ENCODE results near the gene ASTN1. TPM values are rescaled to one million over a fixed set of nuclear protein-coding genes. Genes with fewer than 3 reads are reported as not detected.
A peak's percentile ranks its signal among the peaks of the same experiment; 100 is the strongest.

Gene ASTN1
- total and polyA plus RNA-seq, 9 of the 15 experiments (the other 6 are each of a cell fraction or from before 2014, with no cell fraction given): 0.05 to 0.22 (median 0.18) TPM

DNA sequence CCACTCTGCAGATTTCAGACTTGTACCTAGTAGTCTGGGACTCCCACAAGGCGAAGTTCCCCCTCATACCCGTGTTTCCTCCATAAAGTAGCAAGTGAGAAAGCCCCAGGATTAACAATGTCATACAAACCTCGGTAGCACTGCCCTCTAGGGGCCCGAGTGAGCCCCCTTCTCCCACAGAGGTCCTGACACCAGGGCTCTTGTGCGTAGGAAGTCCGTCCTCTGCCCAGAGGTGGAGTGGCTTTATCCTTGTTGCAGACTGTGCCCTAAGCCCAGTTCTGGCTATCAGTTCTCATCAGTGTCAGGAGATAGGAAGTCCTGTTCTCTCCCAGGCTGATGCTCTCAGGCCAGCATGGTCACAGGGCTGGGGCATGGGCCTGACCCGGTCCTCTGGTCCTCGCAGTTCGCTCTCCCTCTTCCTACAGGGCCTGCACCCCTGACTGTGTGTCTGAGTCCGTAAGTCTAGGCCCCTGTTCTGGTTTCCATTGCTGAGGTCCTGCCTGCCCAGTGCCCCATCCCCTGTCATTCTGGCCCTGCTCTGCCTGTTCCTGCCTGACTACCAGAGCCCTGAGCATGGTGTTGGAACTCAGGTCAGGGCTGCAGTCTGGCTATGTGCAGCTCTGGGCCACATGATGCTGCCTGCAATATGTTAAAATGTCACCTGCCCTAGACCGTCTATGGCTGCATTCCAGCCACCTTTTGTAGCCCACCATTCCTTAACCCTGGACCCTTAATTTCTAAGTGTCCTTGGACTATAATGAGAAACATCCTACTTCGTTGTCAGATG is 285.6 kb downstream of the ASTN1 start (continued):
- TF ChIP-seq STAT6 (CRISPR knock-in tag; IDR thresholded peaks at IDR 0.05) (no peak), MYNN (IDR thresholded peaks at IDR 0.05) (0 out of 2 replicates have a peak, but pooled peaks have one; percentile 41), MYNN (CRISPR knock-in tag; IDR thresholded peaks at IDR 0.05) (no peak), SAFB2 (IDR thresholded peaks at IDR 0.05; ENCODE audit: borderline replicate concordance, low read depth, low read length, severe bottlenecking) (no peak), ZNF212 (CRISPR knock-in tag; IDR thresholded peaks at IDR 0.05) (no peak), MYBL2 (IDR thresholded peaks at IDR 0.05; ENCODE audit: low read depth) (no peak), MYBL2 (CRISPR knock-in tag; IDR thresholded peaks at IDR 0.05; ENCODE audit: borderline replicate concordance) (no peak), SMARCA4 (IDR thresholded peaks at IDR 0.05) (peak; percentile 34; the same call in 1 of the 2 replicates), GATAD2A (IDR thresholded peaks at IDR 0.05) (no peak)
- TF ChIP-seq, protein P1, sequence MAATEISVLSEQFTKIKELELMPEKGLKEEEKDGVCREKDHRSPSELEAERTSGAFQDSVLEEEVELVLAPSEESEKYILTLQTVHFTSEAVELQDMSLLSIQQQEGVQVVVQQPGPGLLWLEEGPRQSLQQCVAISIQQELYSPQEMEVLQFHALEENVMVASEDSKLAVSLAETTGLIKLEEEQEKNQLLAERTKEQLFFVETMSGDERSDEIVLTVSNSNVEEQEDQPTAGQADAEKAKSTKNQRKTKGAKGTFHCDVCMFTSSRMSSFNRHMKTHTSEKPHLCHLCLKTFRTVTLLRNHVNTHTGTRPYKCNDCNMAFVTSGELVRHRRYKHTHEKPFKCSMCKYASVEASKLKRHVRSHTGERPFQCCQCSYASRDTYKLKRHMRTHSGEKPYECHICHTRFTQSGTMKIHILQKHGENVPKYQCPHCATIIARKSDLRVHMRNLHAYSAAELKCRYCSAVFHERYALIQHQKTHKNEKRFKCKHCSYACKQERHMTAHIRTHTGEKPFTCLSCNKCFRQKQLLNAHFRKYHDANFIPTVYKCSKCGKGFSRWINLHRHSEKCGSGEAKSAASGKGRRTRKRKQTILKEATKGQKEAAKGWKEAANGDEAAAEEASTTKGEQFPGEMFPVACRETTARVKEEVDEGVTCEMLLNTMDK (IDR thresholded peaks at IDR 0.05; ENCODE audit: borderline replicate concordance, insufficient read depth, low read depth, low read length, poor library complexity, severe bottlenecking): peak; percentile 88
- TF ChIP-seq, protein P2, sequence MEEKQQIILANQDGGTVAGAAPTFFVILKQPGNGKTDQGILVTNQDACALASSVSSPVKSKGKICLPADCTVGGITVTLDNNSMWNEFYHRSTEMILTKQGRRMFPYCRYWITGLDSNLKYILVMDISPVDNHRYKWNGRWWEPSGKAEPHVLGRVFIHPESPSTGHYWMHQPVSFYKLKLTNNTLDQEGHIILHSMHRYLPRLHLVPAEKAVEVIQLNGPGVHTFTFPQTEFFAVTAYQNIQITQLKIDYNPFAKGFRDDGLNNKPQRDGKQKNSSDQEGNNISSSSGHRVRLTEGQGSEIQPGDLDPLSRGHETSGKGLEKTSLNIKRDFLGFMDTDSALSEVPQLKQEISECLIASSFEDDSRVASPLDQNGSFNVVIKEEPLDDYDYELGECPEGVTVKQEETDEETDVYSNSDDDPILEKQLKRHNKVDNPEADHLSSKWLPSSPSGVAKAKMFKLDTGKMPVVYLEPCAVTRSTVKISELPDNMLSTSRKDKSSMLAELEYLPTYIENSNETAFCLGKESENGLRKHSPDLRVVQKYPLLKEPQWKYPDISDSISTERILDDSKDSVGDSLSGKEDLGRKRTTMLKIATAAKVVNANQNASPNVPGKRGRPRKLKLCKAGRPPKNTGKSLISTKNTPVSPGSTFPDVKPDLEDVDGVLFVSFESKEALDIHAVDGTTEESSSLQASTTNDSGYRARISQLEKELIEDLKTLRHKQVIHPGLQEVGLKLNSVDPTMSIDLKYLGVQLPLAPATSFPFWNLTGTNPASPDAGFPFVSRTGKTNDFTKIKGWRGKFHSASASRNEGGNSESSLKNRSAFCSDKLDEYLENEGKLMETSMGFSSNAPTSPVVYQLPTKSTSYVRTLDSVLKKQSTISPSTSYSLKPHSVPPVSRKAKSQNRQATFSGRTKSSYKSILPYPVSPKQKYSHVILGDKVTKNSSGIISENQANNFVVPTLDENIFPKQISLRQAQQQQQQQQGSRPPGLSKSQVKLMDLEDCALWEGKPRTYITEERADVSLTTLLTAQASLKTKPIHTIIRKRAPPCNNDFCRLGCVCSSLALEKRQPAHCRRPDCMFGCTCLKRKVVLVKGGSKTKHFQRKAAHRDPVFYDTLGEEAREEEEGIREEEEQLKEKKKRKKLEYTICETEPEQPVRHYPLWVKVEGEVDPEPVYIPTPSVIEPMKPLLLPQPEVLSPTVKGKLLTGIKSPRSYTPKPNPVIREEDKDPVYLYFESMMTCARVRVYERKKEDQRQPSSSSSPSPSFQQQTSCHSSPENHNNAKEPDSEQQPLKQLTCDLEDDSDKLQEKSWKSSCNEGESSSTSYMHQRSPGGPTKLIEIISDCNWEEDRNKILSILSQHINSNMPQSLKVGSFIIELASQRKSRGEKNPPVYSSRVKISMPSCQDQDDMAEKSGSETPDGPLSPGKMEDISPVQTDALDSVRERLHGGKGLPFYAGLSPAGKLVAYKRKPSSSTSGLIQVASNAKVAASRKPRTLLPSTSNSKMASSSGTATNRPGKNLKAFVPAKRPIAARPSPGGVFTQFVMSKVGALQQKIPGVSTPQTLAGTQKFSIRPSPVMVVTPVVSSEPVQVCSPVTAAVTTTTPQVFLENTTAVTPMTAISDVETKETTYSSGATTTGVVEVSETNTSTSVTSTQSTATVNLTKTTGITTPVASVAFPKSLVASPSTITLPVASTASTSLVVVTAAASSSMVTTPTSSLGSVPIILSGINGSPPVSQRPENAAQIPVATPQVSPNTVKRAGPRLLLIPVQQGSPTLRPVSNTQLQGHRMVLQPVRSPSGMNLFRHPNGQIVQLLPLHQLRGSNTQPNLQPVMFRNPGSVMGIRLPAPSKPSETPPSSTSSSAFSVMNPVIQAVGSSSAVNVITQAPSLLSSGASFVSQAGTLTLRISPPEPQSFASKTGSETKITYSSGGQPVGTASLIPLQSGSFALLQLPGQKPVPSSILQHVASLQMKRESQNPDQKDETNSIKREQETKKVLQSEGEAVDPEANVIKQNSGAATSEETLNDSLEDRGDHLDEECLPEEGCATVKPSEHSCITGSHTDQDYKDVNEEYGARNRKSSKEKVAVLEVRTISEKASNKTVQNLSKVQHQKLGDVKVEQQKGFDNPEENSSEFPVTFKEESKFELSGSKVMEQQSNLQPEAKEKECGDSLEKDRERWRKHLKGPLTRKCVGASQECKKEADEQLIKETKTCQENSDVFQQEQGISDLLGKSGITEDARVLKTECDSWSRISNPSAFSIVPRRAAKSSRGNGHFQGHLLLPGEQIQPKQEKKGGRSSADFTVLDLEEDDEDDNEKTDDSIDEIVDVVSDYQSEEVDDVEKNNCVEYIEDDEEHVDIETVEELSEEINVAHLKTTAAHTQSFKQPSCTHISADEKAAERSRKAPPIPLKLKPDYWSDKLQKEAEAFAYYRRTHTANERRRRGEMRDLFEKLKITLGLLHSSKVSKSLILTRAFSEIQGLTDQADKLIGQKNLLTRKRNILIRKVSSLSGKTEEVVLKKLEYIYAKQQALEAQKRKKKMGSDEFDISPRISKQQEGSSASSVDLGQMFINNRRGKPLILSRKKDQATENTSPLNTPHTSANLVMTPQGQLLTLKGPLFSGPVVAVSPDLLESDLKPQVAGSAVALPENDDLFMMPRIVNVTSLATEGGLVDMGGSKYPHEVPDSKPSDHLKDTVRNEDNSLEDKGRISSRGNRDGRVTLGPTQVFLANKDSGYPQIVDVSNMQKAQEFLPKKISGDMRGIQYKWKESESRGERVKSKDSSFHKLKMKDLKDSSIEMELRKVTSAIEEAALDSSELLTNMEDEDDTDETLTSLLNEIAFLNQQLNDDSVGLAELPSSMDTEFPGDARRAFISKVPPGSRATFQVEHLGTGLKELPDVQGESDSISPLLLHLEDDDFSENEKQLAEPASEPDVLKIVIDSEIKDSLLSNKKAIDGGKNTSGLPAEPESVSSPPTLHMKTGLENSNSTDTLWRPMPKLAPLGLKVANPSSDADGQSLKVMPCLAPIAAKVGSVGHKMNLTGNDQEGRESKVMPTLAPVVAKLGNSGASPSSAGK (IDR thresholded peaks at IDR 0.05): peak; percentile 39; the same call in 1 of the 2 replicates

All from K562 (cell line).